Measurements from ENCODE around the gene LHX2.

LHX2 gene

DNA sequence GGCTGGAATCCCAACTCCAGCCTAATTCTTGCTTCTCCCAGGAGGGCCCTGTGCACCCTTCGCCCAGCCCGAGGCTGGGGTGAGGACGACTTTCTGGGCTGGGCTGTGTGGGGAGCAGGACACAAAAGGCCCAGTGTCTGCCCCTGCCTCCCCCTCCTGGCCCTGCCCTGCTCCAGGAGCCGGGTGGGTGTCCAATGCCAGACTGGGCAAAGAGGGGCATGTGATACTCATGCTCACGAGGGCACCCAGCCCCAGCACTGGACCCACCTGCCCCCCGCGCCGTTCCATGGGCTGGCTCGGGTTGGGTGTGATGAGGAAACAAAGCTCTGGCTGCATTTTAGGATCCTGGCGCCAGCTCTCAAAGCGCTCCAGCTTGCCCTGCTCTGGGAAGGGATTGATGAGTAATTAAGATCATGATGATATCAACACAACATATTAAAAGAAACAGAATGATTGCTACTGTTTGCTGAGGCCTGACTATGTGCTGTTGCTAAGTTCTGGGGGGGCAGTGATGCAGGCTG lies 30.7 kb downstream of the LHX2 start:
- no peak for DNase-seq (ENCODE audit: low read depth)
- TF ChIP-seq, protein P1, sequence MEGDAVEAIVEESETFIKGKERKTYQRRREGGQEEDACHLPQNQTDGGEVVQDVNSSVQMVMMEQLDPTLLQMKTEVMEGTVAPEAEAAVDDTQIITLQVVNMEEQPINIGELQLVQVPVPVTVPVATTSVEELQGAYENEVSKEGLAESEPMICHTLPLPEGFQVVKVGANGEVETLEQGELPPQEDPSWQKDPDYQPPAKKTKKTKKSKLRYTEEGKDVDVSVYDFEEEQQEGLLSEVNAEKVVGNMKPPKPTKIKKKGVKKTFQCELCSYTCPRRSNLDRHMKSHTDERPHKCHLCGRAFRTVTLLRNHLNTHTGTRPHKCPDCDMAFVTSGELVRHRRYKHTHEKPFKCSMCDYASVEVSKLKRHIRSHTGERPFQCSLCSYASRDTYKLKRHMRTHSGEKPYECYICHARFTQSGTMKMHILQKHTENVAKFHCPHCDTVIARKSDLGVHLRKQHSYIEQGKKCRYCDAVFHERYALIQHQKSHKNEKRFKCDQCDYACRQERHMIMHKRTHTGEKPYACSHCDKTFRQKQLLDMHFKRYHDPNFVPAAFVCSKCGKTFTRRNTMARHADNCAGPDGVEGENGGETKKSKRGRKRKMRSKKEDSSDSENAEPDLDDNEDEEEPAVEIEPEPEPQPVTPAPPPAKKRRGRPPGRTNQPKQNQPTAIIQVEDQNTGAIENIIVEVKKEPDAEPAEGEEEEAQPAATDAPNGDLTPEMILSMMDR (conservative IDR thresholded peaks at IDR 0.05; ENCODE audit: low read length), result no peak
- H3K4me3 ChIP-seq (ENCODE audit: low read length), result no peak overlapping the region

DNA sequence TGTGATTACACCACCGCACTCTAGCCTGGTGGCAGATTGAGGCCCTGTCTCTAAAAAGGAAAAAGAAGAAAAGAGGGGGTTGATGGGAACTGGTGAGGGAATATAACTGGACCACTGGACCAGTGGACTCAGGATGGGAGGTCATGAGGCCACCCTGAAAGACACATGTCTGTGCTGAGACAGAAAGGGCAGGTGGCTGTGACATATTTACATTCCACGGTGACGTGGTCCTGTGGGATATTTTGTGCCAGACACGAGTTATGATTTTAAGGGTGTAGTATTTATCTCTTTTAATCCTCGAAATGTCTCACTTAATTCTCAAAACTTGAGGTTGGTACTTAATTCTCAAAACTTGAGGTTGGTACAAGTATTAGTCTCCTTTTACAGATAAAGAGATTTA lies 32.9 kb downstream of the LHX2 start:
- TF ChIP-seq, protein P1 (conservative IDR thresholded peaks at IDR 0.05; ENCODE audit: low read length), result no peak
- no peak for DNase-seq (ENCODE audit: low read depth)
- H3K4me3 ChIP-seq (ENCODE audit: low read length), result no peak overlapping the region

DNA sequence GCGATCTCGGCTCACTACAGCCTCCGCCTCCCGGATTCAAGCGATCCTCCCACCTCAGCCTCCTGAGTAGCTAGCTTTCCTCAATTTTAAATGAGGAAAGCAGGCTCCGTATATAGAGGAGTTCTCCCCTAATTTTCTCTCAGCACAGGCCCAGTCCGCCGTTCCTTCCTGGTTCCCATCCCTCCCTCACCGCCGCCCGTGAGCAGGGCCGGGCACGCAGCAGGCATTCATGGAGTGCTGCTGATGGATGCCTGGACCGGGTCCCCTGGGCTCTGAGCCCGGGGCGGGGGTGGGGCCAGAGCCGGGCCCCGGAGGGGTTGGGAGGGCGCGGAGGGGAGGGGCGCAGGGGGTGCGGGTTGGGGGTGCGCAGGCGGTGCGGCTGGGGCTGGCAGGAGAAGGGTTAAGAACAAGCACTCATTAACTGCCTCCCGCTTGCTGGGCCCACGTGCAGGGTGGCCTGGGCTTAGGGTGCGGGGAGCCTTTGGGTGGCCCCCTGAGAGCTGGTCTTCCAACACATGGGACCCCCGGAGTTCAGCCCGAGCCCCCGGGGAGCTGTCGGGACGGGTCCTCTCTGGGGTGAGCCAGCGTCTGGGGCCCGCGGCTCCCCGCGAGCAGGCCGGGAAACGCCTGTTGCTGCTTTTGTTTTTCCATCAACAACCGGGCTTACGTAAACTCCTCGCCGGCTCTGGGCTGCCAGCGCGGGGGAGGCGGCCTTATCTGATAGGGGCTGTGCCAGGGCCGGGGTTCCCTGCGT lies 33.7 kb downstream of the LHX2 start:
- DNase-seq (ENCODE audit: low read depth), result peak; percentile 21
- TF ChIP-seq, protein P1 (conservative IDR thresholded peaks at IDR 0.05; ENCODE audit: low read length), result no peak
- H3K4me3 ChIP-seq (ENCODE audit: low read length), result peak overlapping the region; percentile 43

DNA sequence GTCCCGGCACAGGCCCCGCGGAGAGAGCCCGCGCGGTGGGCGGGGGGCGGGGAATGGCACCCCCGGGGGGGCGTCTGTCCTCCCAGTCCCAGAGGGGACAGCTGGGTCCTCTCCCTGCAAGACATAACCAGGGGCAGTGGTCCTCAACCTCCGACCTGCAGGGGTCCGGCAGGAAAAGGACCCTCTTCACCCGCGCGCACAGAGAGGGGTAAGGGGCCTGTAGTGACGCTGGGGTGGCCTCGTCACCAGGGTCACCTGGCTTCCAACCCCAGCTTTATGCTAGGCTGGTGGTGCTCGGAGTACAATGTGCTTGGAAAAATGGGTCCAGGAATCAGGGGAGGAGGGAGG lies 34.2 kb downstream of the LHX2 start:
- TF ChIP-seq, protein P1 (conservative IDR thresholded peaks at IDR 0.05; ENCODE audit: low read length), result no peak
- no peak overlapping the region for H3K4me3 ChIP-seq (ENCODE audit: low read length)

DNA sequence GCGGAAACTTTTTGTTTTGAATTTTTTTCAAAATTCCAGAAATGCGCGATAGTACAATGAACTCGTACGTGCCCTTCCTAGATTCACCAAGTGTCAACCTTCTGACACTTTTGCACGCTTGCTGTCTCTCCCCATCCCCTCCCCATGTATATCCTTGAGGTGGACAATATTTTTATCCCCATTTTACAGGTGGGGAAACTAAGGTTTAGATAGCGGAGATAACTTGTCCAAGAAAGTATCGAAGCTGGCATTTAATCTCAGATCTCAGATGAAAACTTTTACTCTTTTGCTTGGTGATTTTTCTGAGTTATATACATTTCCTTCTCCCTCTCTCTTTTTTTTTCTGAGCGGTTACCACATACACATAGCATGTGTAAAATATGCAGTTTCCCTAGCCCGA lies 34.6 kb downstream of the LHX2 start:
- no peak for DNase-seq (ENCODE audit: low read depth)
- TF ChIP-seq, protein P1 (conservative IDR thresholded peaks at IDR 0.05; ENCODE audit: low read length), result no peak
- no peak overlapping the region for H3K4me3 ChIP-seq (ENCODE audit: low read length)

More for the DNA sequence above, 34.2 kb downstream of the LHX2 start:
- no peak for DNase-seq (ENCODE audit: low read depth)

DNA sequence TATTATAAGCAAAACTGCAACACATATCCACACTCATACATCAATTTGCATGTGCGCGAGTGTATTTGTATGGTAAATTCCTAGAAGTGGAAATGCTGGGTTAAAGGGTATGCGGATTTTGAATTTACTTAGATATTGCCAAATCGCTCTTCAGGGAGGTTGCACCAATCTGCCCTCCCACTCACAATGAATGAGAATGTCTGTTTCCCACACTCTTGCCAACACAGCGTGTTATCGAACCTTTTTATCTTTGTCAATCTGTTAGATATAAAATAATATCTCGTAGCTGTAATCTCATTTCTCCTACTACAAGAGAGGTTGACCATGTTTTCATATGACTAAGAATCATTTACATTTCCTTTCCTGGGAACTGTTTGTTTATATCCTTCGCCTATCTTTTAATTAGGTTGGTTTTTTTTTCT lies 35.7 kb downstream of the LHX2 start:
- TF ChIP-seq, protein P1 (conservative IDR thresholded peaks at IDR 0.05; ENCODE audit: low read length), result no peak
- no peak overlapping the region for H3K4me3 ChIP-seq (ENCODE audit: low read length)
- no peak for DNase-seq (ENCODE audit: low read depth)

DNA sequence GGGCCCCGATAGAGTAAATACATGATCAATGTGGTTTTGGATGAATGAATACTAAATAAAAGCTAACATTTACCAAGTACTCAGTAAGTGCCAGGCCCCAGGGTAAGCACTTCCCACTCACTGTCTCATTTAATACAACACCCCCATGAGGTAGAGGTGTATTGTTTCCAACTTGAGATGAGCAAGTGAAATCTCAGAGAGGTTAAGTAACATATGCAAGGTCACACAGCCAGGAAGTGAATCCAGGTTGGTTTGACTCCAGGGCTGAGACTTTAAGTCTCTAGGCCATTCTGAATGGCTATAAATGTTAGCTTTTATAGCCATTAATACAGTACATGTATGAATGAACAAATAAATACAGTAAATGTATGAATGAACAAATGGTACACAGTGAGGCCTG lies 39.4 kb downstream of the LHX2 start:
- no peak for DNase-seq (ENCODE audit: low read depth)
- TF ChIP-seq, protein P1 (conservative IDR thresholded peaks at IDR 0.05; ENCODE audit: low read length), result no peak
- H3K4me3 ChIP-seq (ENCODE audit: low read length), result no peak overlapping the region
